GM19372 (cell line): ENCODE data around the gene PSMC3IP.
"Not testable (repeated sequence)": the region's sequence is repeated elsewhere in the genome, so short reads cannot be mapped to it uniquely, and the experiment has no call there.

Experiments used
- ATAC-seq: cut with Tn5 transposase; IDR thresholded peaks from one replicate; pipeline ENCODE4 v1.9.1; 2021; ENCODE audit warnings: mild to moderate bottlenecking, low read depth, moderate library complexity; ENCODE audit not compliant: unreplicated experiment

Gene PSMC3IP

GRCh38 chr17:42543190-42544079 is 34.1 kb downstream of the PSMC3IP start:
- no peak for ATAC-seq

GRCh38 chr17:42541041-42541833 is 36.3 kb downstream of the PSMC3IP start:
- no peak for ATAC-seq

DNA sequence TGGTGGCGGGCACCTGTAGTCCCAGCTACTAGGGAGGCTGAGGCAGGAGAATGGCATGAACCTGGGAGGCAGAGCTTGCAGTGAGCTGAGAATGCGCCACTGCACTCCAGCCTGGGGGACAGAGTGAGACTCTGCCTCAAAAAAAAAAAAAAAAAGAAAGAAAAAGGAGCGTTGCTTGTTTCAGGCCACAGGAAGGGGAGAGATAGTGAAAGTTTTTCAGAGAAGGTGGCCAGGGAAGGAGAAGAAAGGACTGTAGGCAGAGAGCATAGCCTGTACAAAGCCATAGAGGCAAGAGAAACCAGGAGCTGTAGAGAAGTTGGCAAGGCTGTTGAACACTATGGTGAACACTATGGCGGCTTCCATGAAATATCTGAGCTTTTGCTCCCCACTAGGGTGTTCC is 37.0 kb downstream of the PSMC3IP start:
- not testable (repeated sequence) for ATAC-seq

DNA sequence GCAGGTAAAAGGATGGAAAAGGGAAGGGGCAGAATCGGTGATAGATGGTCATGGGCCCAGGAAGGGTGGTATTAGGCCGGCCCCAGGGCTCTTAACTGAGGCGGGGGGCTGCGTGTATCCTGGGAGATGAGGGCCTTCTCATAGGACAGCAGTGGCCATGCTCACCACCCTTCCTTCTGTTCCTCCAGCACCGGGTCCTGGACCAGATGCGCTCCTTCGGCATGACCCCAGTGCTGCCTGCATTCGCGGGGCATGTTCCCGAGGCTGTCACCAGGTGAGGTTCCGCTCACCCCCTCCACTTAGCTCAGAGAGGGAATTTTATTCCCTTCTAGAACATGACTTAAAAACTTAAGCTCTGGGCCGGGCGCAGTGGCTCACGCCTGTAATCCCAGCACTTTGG is 39.0 kb downstream of the PSMC3IP start:
- ATAC-seq, result no peak

- ATAC-seq, result no peak
These were observed 39.6 kb downstream of the PSMC3IP start for GRCh38 chr17:42537826-42538451.

GRCh38 chr17:42537156-42537805 is 40.2 kb downstream of the PSMC3IP start:
- ATAC-seq, result no peak

GRCh38 chr17:42536372-42537155 is 41.0 kb downstream of the PSMC3IP start:
- peak; percentile 41 for ATAC-seq

- ATAC-seq, result peak; percentile 84
These were observed 41.5 kb downstream of the PSMC3IP start, which contains the start of gene NAGLU for GRCh38 chr17:42536048-42536371. Gene NAGLU (plus strand): TSS chr17:42536241. CDS start chr17:42536273, 32 bp downstream.

DNA sequence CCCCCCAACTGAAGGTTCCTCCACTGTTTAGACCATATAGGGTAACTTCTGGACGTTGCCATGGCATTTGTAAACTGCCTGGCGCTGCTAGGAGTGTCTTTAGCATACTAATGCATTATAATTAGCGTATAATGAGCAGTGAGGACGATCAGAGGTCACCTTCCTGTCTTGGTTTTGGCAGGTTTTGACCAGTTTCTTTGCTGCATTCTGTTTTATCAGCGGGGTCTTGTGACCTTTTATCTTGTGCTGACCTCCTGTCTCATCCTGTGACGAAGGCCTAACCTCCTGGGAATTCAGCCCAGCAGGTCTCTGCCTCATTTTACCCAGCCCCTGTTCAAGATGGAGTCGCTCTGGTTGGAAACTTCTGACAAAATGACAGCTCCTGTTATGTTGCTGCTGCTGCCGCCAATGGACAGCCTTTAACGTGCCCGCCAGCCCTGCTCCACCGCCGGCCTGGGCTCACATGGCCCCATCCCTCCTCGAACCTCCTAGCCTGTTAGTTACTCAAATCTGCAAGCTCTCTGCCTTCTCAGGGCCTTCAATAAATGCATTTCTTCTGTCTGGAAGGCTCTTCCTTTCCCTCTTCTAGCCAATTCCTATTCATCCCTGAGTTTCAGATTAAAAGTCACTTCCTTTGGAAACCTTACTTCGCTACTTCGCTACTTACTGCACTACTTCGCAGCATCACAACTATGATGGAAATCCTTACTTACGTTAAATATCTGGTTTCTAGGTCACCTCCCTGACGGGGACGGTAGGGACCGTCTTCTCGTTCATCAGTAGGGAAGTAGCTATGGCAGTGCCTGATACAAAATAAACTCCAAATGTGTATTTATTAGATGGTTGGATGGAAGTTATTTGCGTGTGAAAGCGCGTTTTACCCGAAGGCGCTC is 42.1 kb downstream of the PSMC3IP start:
- ATAC-seq, result peak; percentile 1

DNA sequence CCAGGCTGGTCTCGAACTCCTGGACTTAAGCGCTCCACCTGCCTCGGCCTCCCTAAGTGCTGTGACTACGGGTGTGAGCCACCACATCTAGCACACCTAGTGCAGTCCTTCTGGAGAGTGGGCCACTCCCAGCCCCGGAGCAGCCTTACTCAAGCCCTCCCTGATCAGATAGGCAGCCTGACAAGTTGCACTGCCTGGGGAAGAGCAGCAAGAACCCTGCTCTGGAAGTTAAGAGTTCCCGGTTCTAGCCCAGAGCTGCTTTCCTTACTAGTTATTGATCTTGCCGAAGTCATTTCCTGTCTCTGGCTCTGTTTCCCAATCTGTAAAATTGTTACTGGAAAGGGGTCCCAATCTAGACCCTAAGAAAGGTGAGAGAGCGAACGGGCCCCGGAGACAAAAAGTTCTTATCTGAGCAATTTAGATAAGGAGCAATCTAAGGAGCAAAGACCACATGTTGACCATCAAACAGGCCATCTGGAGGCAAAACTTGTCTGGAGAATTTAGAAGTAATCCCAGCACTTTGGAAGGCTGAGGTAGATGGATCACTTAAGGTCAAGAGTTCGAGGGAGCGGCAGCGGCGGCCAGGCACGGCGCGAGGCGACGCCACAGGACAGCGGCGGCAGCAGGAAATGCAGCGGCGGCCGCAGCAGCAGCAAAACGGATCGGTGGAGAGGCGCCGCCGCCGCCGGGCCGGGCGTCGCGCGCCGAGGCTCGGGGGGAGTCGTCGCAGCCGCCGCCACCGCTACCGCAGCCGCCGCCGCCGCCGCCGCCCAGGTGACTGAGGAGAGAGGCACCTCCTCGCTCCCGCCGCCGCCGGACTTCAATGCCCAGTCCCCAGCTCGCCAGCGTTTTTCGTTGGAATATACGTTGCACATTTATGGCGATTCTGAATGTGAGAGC is 45.8 kb downstream of the PSMC3IP start:
- ATAC-seq, result no peak

DNA sequence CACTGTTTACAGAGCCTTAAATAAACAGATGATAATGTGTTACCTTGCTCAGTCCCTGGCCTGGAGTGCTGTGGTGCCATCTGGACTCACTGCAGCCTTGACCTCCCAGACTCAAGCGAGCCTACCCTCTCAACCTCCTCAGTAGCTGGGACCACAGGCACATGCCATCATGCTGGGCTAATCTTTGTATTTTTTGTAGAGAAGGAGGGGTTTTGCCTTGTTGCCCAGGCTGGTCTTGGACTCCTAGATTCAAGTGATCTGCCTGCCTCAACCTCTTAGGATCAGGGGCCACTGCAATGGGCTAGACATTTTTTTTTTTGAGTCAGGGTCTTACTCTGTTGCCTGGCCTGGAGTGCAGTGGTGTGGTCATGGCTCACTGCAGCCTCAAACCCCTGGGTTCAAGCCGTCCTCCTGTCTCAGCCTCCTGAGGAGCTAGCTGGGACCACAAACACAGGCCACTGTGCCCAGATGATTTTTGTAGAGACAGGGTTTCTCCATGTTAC is 46.5 kb downstream of the PSMC3IP start:
- no peak for ATAC-seq

GRCh38 chr17:42529061-42529460 is 48.5 kb downstream of the PSMC3IP start:
- no peak for ATAC-seq

- no peak for ATAC-seq
These were observed 49.6 kb downstream of the PSMC3IP start for GRCh38 chr17:42527932-42528331.

DNA sequence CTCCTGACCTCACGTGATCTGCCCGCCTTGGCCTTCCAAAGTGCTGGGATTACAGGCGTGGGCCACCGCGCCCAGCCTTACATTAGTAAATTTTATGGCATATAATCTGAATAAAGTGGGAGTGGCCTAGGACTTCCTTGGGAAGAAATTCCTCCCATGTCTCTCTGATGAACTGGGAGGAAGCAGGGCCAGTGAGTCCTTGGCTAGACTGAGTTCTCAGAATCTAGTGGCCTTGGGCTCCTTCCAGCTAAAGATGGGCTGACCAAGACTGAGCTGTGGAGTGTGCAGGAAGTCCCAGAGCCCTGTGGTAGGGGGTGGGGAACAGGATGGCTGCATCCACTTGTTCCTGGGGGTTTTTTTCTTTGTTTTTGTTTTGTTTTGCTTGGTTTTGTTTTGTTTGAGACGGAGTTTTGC is 51.5 kb downstream of the PSMC3IP start:
- no peak for ATAC-seq

- ATAC-seq, result no peak
These were observed 52.3 kb downstream of the PSMC3IP start for GRCh38 chr17:42525221-42525620.

GRCh38 chr17:42522798-42523278 is 54.7 kb downstream of the PSMC3IP start:
- ATAC-seq, result no peak
